Loucy (cell line): ENCODE results near the gene USP5.

Experiments used
- CTCF ChIP-seq: fragments of 200-600 bp; sonication (generic); conservative IDR thresholded peaks from 2 replicates; pipeline ENCODE4 v1.5.1; 2014; ENCODE audit warnings: mild to moderate bottlenecking, antibody characterized with exemption, low read length
- EZH2phosphoT487 ChIP-seq: fragments of 200-600 bp; IDR thresholded peaks from 2 replicates; pipeline ENCODE4 v1.6.1; 2018; ENCODE audit warnings: antibody characterized with exemption, mild to moderate bottlenecking, moderate library complexity, borderline replicate concordance

- TF ChIP-seq CTCF (no peak), EZH2phosphoT487 (no peak)
These were observed 38.6 kb upstream of the USP5 start for GRCh38 chr12:6813363-6813762.
